OCI-LY3 (cell line): ENCODE data around the gene PLOD1.
"Not testable (repeated sequence)": the region's sequence is repeated elsewhere in the genome, so short reads cannot be mapped to it uniquely, and the experiment has no call there.

Experiments used
- H2AFZ ChIP-seq: fragments of 200-600, 300-600 bp; shearing (Covaris generic); 2 replicates; pipeline ENCODE4 v1.6.0; 2014; ENCODE audit warnings: antibody characterized with exemption, low read depth, low read length
- H3K27ac ChIP-seq: fragments of 200-600, 300-600 bp; sonication (generic); 2 replicates; pipeline ENCODE4 v1.5.1; 2014; ENCODE audit warnings: mild to moderate bottlenecking, low read length, moderate library complexity, mixed read lengths
- H3K27me3 ChIP-seq: fragments of 200-600, 300-600 bp; sonication (generic); 2 replicates; pipeline ENCODE4 v1.6.1; 2014; ENCODE audit warnings: low read depth, low read length, mixed read lengths
- H3K36me3 ChIP-seq: fragments of 200-600, 300-600 bp; sonication (generic); replicated peaks from 2 replicates; pipeline ENCODE3; 2014; ENCODE audit warnings: low read depth, low read length, mixed read lengths
- H3K4me1 ChIP-seq: fragments of 300-600, 200-600 bp; sonication (generic); 2 replicates; pipeline ENCODE4 v1.6.1; 2014; ENCODE audit warnings: low read length, mixed read lengths
- H3K4me2 ChIP-seq: fragments of 200-600, 300-600 bp; sonication (generic); 2 replicates; pipeline ENCODE4 v1.6.1; 2014; ENCODE audit warnings: low read length, mixed read lengths
- H3K4me3 ChIP-seq: fragments of 300-600, 200-600 bp; sonication (generic); 2 replicates; pipeline ENCODE4 v1.5.1; 2014; ENCODE audit warnings: antibody characterized with exemption, mild to moderate bottlenecking, low read length, moderate library complexity
- H3K79me2 ChIP-seq: fragments of 300-600, 200-600 bp; shearing (Covaris generic); 2 replicates; pipeline ENCODE4 v1.6.1; 2014; ENCODE audit warnings: mild to moderate bottlenecking, low read length, mixed read lengths
- H3K9ac ChIP-seq: fragments of 300-600, 200-600 bp; shearing (Covaris generic); 2 replicates; pipeline ENCODE4 v1.6.0; 2014; ENCODE audit warnings: mild to moderate bottlenecking, low read length, moderate library complexity
- H3K9me3 ChIP-seq: fragments of 200-600, 300-600 bp; shearing (Covaris generic); 2 replicates; pipeline ENCODE4 v1.6.1; 2014; ENCODE audit warnings: low read length, mixed read lengths; ENCODE audit not compliant: insufficient read depth
- H4K20me1 ChIP-seq: fragments of 200-600, 300-600 bp; sonication (generic); 2 replicates; pipeline ENCODE4 v1.6.1; 2016; ENCODE audit warnings: low read length, mixed read lengths; ENCODE audit not compliant: insufficient read depth
- CTCF ChIP-seq: fragments of 200-600, 300-600 bp; sonication (generic); IDR thresholded peaks from 2 replicates; pipeline ENCODE4 v1.5.1; 2014; ENCODE audit warnings: antibody characterized with exemption, low read length, low read depth
- EZH2phosphoT487 ChIP-seq: fragments of 200-600 bp; shearing (Covaris generic); IDR thresholded peaks from 2 replicates; pipeline ENCODE4 v1.6.1; 2018; ENCODE audit warnings: antibody characterized with exemption, mixed run types, low read depth

The PLOD1 gene

GRCh38 chr1:11888206-11888876, 46.2 kb upstream of the PLOD1 start:
- Histone ChIP-seq H3K4me1 (no peaks in the 10 kb centered on the region), H3K27me3 (no peaks in the 10 kb centered on the region), H3K9ac (no peak overlapping the region), H2AFZ (no peak overlapping the region), H3K9me3 (no peaks in the 10 kb centered on the region), H3K36me3 (no peaks in the 10 kb centered on the region), H3K4me2 (no peak overlapping the region), H3K79me2 (no peaks in the 10 kb centered on the region), H3K27ac (no peak overlapping the region), H3K4me3 (no peak overlapping the region), H4K20me1 (no peaks in the 10 kb centered on the region)
- no peak for TF ChIP-seq EZH2phosphoT487
- TF ChIP-seq CTCF: no peak

- TF ChIP-seq CTCF (no peak), EZH2phosphoT487 (no peak)
- H3K4me3 ChIP-seq: no peak overlapping the region
- no peaks in the 10 kb centered on the region for H3K4me1 ChIP-seq
- no peaks in the 10 kb centered on the region for H3K9me3 ChIP-seq
- no peak overlapping the region for H3K27ac ChIP-seq
- no peak overlapping the region for H3K9ac ChIP-seq
- no peaks in the 10 kb centered on the region for H4K20me1 ChIP-seq
- H2AFZ ChIP-seq: no peak overlapping the region
- no peaks in the 10 kb centered on the region for H3K36me3 ChIP-seq
- H3K79me2 ChIP-seq: no peaks in the 10 kb centered on the region
- no peak overlapping the region for H3K4me2 ChIP-seq
- no peaks in the 10 kb centered on the region for H3K27me3 ChIP-seq
Measured at GRCh38 chr1:11888877-11889208, 45.7 kb upstream of the PLOD1 start.

GRCh38 chr1:11891433-11892186, 42.9 kb upstream of the PLOD1 start:
- no peak overlapping the region for H3K27ac ChIP-seq
- no peaks in the 10 kb centered on the region for H3K9me3 ChIP-seq
- H3K27me3 ChIP-seq: no peaks in the 10 kb centered on the region
- no peaks in the 10 kb centered on the region for H3K36me3 ChIP-seq
- no peaks in the 10 kb centered on the region for H3K79me2 ChIP-seq
- no peak overlapping the region for H3K4me3 ChIP-seq
- H3K4me1 ChIP-seq: no peaks in the 10 kb centered on the region
- H4K20me1 ChIP-seq: no peaks in the 10 kb centered on the region
- TF ChIP-seq EZH2phosphoT487 (no peak), CTCF (no peak)
- no peak overlapping the region for H2AFZ ChIP-seq
- H3K9ac ChIP-seq: no peak overlapping the region
- no peak overlapping the region for H3K4me2 ChIP-seq

- no peak overlapping the region for H3K4me3 ChIP-seq
- no peaks in the 10 kb centered on the region for H3K36me3 ChIP-seq
- TF ChIP-seq CTCF: peak; percentile 81
- no peak for TF ChIP-seq EZH2phosphoT487
- no peak overlapping the region for H3K27ac ChIP-seq
- H3K79me2 ChIP-seq: no peaks in the 10 kb centered on the region
- no peaks in the 10 kb centered on the region for H3K27me3 ChIP-seq
- H4K20me1 ChIP-seq: no peaks in the 10 kb centered on the region
- no peaks in the 10 kb centered on the region for H3K4me1 ChIP-seq
- H2AFZ ChIP-seq: no peak overlapping the region
- no peaks in the 10 kb centered on the region for H3K9me3 ChIP-seq
- H3K9ac ChIP-seq: no peak overlapping the region
- H3K4me2 ChIP-seq: no peak overlapping the region
Measured at GRCh38 chr1:11893907-11894251, 40.6 kb upstream of the PLOD1 start.

GRCh38 chr1:11894501-11894900, 40.0 kb upstream of the PLOD1 start:
- H3K9ac ChIP-seq, H4K20me1 ChIP-seq, H3K4me2 ChIP-seq, H3K4me1 ChIP-seq, H3K27me3 ChIP-seq, H3K27ac ChIP-seq, H3K9me3 ChIP-seq, H3K79me2 ChIP-seq, H3K4me3 ChIP-seq, H3K36me3 ChIP-seq, H2AFZ ChIP-seq: not testable (repeated sequence)
